ENCODE data around the gene OR2A25.

DNA sequence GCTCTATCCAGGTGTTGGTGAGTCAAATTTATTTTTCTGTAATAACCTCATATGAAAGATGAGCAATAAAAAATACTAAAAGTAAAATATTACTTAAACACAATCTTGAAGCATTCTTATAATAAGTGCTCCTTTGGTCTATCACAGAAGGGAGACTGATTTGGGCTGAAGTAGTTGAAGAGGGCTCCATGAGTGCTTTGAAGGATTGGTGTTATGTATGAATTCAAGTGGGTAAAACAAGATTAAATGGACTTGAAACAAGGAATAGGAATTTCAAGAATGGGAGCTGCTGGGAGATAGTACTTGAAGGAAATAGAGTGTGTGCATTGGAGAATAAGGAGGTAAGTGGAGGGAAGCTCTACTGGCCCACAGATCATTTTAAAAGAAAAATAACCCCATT lies 32.4 kb downstream of the OR2A25 start:
- TF ChIP-seq, protein P1, sequence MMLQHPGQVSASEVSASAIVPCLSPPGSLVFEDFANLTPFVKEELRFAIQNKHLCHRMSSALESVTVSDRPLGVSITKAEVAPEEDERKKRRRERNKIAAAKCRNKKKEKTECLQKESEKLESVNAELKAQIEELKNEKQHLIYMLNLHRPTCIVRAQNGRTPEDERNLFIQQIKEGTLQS (IDR thresholded peaks at IDR 0.05), result no peak
- TF ChIP-seq CTCF (IDR thresholded peaks at IDR 0.05; ENCODE audit: low read depth, low read length, missing input control) (no peak), MAX (IDR thresholded peaks at IDR 0.05) (no peak), RXRA (IDR thresholded peaks at IDR 0.05) (no peak), TAF1 (conservative IDR thresholded peaks at IDR 0.05) (no peak), RAD21 (IDR thresholded peaks at IDR 0.05) (no peak), SP1 (IDR thresholded peaks at IDR 0.05) (no peak), JUND (IDR thresholded peaks at IDR 0.05) (no peak), FOXA1 (IDR thresholded peaks at IDR 0.05) (no peak), NR2F2 (IDR thresholded peaks at IDR 0.05) (no peak), YY1 (IDR thresholded peaks at IDR 0.05) (no peak)
- TF ChIP-seq, protein P2, sequence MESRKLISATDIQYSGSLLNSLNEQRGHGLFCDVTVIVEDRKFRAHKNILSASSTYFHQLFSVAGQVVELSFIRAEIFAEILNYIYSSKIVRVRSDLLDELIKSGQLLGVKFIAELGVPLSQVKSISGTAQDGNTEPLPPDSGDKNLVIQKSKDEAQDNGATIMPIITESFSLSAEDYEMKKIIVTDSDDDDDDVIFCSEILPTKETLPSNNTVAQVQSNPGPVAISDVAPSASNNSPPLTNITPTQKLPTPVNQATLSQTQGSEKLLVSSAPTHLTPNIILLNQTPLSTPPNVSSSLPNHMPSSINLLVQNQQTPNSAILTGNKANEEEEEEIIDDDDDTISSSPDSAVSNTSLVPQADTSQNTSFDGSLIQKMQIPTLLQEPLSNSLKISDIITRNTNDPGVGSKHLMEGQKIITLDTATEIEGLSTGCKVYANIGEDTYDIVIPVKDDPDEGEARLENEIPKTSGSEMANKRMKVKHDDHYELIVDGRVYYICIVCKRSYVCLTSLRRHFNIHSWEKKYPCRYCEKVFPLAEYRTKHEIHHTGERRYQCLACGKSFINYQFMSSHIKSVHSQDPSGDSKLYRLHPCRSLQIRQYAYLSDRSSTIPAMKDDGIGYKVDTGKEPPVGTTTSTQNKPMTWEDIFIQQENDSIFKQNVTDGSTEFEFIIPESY (IDR thresholded peaks at IDR 0.05), result no peak
- TF ChIP-seq, protein P3, sequence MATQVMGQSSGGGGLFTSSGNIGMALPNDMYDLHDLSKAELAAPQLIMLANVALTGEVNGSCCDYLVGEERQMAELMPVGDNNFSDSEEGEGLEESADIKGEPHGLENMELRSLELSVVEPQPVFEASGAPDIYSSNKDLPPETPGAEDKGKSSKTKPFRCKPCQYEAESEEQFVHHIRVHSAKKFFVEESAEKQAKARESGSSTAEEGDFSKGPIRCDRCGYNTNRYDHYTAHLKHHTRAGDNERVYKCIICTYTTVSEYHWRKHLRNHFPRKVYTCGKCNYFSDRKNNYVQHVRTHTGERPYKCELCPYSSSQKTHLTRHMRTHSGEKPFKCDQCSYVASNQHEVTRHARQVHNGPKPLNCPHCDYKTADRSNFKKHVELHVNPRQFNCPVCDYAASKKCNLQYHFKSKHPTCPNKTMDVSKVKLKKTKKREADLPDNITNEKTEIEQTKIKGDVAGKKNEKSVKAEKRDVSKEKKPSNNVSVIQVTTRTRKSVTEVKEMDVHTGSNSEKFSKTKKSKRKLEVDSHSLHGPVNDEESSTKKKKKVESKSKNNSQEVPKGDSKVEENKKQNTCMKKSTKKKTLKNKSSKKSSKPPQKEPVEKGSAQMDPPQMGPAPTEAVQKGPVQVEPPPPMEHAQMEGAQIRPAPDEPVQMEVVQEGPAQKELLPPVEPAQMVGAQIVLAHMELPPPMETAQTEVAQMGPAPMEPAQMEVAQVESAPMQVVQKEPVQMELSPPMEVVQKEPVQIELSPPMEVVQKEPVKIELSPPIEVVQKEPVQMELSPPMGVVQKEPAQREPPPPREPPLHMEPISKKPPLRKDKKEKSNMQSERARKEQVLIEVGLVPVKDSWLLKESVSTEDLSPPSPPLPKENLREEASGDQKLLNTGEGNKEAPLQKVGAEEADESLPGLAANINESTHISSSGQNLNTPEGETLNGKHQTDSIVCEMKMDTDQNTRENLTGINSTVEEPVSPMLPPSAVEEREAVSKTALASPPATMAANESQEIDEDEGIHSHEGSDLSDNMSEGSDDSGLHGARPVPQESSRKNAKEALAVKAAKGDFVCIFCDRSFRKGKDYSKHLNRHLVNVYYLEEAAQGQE (IDR thresholded peaks at IDR 0.05), result no peak
